GM12878 (cell line): ENCODE results near the gene TSPYL4.

Experiments used
- CTCF ChIP-seq, 3 experiments: IDR thresholded peaks in 2 of 3; conservative IDR thresholded peaks in 1 of 3; 2 replicates each; pipeline ENCODE4 v1.5.1; 2011; ENCODE audit warnings: low read depth in 3 of 3, low read length in 3 of 3, mild to moderate bottlenecking in 3 of 3, control low read depth in 2 of 3, moderate library complexity in 2 of 3, inconsistent platforms in 1 of 3, mixed read lengths in 1 of 3; ENCODE audit not compliant: control insufficient read depth in 2 of 3, insufficient read depth in 1 of 3; ENCODE audit errors: extremely low read depth in 1 of 3
- PRDM15 ChIP-seq: fragments of 450-650 bp; formaldehyde crosslinking; IDR thresholded peaks from 2 replicates; pipeline ENCODE4 v1.4.0; 2020; ENCODE audit warnings: mild to moderate bottlenecking, moderate library complexity
- ZBTB33 ChIP-seq: fragments of 450-650 bp; IDR thresholded peaks from 2 replicates; pipeline ENCODE4 v1.6.1; 2017; ENCODE audit warnings: mild to moderate bottlenecking

GRCh38 chr6:116205281-116205680 is 48.6 kb downstream of the TSPYL4 start:
- TF ChIP-seq ZBTB33 = no peak
- TF ChIP-seq PRDM15 (CRISPR knock-in tag) = no peak
- TF ChIP-seq CTCF (IDR thresholded peaks at IDR 0.05 in 2 of 3, conservative IDR thresholded peaks at IDR 0.05 in 1 of 3; ENCODE audit: control insufficient read depth in 2 of 3, extremely low read depth in 1 of 3, insufficient read depth in 1 of 3, low read depth in 3 of 3, low read length in 3 of 3) = no peak
